Right renal cortex interstitium (tissue), 3 donors: ENCODE data around the gene LRP4. TPM values are rescaled to one million over a fixed set of nuclear protein-coding genes. Genes with fewer than 3 reads are reported as not detected.
"Not testable (repeated sequence)": the region's sequence is repeated elsewhere in the genome, so short reads cannot be mapped to it uniquely, and the experiment has no call there.

Source experiments
- DNase-seq, 3 donors: peaks; one replicate each; pipeline ENCODE4 v3.0.0-alpha.2; 2013; ENCODE audit warnings: low read depth in 3 of 3, low spot score in 2 of 3
- polyA plus RNA-seq, 3 donors: library from polyadenylated mRNA; unstranded; fragments of 120-200 nt; gene quantifications; one replicate each; pipeline ENCODE4 v1.2.1, GENCODE V29; 2013; ENCODE audit not compliant: insufficient read length in 3 of 3

The LRP4 gene
- polyA plus RNA-seq, result 10 to 100 TPM; 26.4 to 29.5 (median 28.6) TPM

DNA sequence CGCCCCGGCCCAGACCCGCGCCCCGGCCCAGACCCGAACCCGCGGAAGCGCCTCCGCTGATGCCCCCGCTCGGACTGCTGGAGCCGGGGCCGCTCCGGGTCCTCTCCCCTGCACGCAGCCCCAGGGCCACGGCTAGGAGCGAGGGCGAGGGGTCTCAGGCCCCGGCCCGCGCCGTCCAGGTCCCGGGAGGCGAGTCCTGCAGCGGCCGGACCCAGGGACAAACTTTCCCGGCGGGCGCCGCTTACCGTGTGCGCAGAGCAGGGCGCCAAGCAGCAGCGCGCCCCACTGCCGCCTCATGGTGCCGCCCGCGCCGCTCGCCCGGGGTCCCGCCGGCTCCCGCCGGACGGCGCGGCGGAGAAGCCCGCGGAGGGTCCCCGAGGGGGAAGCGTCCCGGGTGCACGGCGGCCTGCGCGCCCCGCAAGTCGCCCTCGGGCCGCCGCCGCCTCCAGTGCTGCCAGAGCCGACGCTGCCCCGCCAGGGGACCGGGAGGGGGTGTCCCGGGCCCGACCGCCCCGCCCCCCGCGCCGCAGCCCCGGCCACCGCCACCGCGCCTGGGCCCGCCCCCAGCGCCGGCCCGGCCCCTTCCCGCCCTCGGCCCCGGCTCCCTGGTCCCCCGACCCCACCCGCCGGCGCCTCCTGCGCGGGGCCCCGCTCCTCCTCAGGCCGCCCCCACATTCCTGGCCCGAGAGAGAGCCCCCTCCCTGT is at the start of gene LRP4:
LRP4 (minus strand) TSS at position 468 of the 705 bp plus-strand sequence; CDS start at position 297, 171 bp downstream.
- no peak for DNase-seq

GRCh38 chr11:46967962-46968361 is 49.6 kb upstream of the LRP4 start:
- no peak for DNase-seq

- no peak for DNase-seq
These were observed 48.4 kb upstream of the LRP4 start for GRCh38 chr11:46966773-46967172.

DNA sequence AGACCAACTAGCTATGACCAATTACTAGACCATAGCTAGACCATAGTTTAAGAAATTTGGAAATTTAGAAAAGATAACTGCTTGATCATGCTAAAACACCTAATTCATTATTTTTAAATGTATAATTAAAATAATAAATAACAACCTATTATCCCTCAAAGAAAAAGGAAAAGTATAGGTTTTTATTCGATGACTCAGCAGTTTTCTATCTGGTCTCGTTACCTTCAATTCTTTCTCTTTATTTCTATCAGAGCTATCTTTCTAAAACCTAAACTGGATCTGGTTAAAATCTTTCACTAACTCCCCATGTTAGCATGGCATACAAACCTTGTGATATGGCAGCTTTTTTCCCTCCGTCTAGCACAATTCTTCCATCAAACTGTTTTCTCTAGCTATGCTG is 45.5 kb upstream of the LRP4 start:
- no peak for DNase-seq

DNA sequence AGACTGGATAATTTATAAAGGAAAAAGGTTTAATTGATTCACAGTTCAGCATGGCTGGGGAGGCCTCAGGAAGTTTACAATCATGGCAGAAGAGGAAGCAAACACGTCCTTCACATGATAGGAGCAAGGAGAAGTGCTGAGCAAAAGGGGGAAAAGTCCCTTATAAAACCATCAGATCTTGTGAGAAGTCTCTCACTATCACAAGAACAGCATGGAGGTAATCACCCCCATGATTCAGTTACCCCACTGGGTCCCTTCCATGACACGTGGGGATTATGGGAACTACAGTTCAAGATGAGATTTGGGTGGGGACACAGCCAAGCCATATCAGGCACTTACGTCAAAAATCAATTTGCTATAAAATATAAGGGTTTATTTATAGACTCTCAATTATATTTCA is 43.5 kb upstream of the LRP4 start:
- not testable (repeated sequence) for DNase-seq

DNA sequence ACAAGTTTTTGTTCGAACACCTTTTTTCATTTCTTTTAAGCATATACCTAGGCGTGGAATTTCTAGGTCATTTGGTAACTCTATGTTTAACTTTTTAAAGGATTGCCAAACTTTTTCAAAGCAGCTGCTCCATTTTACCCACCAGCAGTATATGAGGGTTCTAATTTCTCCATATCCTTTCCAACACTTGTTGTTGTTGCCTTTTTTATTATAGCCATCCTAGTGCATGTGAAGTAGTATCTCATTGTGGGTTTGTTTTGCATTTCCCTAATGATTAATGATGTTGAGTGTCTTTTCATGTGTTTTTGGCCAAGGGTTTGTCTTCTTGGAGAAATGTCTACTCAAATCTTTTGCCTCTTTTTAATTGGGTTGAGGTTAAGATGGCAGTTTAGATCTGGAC is 42.7 kb upstream of the LRP4 start:
- no peak for DNase-seq

GRCh38 chr11:46958777-46959176 is 40.4 kb upstream of the LRP4 start:
- DNase-seq, result no peak

DNA sequence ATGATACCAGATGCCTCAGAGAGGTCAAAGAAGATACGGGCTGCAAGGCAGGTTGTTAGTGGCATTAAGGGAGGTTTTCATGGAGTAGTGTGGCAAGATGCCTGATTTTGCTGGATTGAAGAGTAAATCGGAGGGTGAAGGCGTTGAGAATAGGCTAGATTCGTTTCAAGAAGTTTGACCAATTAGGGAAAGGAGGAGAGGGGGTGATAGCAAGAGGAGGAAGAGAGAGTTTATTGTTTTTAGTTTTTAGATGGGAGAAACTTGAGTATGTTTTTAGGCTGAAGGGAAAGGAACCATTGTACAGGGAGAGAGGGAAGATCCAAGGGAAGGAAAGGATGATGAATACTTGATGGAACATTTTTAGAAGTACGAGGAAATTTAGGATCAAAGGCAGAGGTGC is 34.7 kb upstream of the LRP4 start:
- DNase-seq, result no peak

- no peak for DNase-seq
These were observed 34.2 kb upstream of the LRP4 start for GRCh38 chr11:46952553-46952952.

DNA sequence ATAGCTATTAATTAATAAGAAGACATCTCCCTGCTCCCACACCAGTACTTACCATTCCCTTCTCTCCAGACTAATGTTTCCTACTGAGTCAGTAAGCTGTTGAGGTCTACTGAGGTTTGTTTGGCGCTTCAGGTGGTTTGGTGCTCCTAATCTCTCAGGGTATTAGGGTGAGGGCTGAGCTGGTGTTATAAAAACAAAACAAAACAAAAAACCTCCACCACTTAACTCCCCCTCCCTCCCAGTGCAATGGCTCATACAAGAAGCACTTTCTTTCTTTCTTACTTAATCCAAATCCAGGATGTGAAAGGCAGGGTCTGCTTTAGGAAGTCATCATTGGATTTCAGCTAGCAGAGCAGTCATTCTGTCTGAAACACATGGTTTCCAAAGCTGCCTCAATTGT is 33.5 kb upstream of the LRP4 start:
- DNase-seq, result no peak

DNA sequence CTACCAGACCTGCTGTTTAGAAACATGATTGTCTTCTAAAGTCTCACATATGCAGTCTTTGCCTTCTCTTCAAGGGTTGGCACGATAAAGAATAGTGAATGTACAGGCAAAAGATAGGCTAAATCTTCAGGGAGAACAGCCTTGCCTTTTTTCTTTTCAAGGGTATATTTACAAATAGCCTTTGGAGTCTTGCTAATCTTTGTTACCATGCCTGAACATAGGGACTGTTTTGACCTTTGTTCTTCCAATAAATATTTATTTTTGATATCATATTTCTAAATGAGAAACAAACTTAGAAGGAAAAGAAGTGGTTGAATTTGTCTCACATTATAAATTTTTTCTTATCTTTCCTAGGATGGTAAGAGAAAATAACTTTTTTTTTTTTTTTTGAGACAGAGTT is 30.9 kb upstream of the LRP4 start:
- DNase-seq, result no peak

DNA sequence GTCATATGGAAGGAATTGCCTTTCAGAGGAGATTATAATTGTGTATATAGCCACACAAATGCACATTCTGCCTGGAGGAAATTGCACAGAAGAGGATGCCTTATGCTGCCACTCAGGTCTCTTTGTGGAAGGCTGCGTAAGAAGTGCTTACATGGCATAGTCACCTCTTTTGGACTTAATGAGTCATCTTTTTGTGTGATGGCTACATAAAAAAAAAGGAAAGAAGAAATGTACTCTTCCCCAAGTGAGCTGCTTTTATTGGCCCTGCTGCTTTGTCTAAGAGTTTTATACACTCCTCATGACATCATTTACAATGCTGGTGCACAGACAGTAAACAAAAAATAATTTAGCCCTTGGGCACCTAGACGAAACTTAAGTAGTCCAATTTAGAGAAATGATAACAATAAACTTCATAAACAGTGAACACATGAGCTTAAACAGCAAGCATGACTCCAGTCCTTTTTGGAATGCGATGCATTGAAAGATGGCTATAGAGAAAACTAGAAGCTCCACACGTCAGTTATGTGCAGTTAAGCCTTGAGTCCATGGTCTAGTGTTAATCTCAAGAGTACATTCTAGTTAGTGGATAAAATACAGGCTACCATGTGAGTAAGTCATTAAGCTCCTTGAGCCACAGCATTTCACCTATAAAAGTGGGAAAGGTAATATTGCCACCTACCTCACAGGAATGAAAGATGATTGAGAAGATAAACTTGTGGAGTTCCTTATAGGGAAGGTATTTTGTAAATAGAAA is 30.2 kb upstream of the LRP4 start:
- no peak for DNase-seq

DNA sequence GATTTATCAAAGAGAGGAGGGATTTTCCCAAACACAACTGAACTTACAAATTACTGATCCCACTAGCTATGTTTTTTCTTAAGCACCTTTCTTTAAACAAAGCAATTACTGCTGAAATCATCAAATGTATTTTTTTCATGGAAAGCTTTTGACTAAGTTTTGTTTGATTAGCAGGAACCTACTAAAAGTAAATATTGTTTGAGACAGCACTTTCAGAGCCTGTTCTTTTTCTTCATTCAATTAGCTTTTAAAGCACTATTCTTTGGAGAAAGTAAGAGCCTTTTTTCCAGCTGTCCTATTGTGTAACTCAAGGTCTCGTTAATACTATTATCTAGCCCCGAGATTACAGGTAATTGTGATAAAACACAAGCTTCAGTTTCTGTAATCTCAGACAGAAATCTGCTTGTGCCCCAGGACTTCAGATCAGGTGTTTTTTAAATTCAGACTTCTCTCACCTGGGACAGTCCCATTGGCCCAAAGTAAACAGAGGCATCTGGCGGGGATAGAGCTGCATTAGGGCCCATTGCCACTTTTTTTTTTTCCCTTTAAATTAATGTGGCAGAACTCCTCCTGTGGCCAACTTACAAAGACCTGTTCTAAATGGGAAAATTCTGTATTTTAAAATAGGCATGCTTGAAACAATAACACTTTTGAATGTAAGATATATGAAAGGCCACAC is 29.2 kb upstream of the LRP4 start:
- DNase-seq, result no peak

DNA sequence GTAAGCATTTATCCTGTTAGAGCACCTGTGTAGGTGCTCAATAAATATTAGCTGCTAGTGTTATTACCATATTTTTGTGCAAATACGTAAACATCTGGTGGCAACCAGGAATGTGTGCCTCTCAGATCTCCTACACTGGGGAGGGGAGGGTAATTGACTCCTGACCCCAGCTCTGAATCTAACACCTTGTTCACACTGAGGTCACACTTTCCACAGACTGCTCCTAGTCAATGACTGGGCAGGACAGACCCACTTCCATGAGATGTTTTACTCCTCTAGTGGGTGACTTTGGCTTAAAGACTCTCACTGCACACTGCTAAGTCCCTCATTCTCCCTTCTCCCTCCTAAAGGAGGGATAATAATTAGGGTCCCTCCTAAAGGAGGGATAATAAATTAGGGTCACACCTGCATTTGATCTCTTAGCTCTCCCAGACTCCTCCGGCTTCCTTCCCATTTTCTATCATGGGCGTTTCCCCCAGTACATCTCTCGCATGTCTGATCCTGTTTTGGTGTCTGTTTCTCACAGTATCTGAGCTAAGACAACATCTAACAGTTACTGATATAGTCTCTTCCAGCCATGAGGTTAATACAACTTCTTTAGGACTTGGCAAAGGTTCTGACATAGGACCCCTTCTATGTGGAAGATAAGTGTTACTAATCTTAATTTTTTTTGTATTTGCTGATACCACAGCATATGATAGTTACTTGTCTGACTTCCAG is 26.2 kb upstream of the LRP4 start:
- no peak for DNase-seq

GRCh38 chr11:46942172-46942571 is 23.8 kb upstream of the LRP4 start:
- DNase-seq, result no peak

DNA sequence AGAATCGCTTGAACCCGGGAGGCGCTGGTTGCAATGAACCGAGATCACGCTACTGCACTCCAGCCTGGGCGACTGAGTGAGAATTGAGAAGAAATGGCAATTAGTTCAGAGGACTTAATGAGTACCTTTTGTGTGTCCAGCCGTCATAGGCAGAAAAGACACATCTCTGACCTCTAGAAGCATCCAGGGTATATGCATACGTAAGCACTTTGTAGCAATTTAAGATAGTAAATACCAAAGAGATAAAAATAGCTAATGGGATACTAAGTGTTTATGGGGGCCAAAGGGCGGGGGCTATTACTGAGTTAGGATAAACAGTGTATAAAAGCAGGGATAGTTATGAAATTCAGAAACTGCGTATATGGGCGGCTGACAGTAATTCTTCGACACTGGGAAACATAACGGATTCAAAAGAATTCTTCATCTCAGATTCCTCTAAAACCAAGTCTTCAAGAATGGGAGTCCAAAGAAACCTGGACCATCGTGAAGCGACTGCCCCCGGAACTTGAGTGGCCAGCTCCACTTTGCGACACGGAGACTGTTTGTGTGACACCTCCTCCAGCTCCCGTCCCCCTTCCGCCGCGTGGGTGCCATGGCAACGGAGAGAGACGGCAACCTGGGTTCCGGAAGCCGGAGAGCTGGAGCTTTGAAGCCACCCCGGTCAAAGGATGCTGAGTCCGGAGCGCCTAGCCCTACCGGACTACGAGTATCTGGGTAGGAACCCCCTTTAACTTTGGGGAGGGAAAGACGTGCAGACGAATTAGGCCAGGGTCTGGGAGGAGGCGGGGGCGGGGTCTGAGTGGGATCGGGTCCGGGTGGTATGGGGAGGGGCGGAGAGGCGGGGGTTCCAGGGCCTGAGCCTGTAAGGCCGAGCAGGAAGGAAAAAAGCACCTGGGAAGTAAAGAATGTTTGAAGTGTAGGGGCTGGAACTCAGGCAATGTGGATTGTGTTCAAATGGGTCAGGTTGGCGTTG is 18.1 kb upstream of the LRP4 start, which contains the start of gene CSTPP1:
CSTPP1 (plus strand) TSS at position 624 of the 973 bp plus-strand sequence; CDS start at position 669, 45 bp downstream.
- peak in 2 of 3 donors; percentile 90 to 91 for DNase-seq

- DNase-seq, result no peak
These were observed 11.7 kb upstream of the LRP4 start for GRCh38 chr11:46930089-46930488.

DNA sequence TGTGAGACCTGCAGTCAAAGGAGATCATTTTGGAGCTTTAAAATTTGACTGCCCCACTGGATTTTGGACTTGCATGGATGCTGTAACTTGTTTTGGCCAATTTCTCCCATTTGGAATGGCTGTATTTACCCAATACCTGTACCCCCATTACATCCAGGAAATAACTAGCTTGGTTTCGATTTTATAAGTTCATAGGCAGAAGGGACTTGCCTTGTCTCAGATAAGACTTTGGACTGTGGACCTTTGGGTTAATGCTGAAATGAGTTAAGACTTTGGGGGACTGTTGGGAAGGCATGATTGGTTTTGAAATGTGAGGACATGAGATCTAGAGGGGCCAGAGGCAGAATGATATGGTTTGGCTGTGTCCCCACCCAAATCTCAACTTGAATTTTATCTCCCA is 10.4 kb upstream of the LRP4 start:
- not testable (repeated sequence) for DNase-seq

DNA sequence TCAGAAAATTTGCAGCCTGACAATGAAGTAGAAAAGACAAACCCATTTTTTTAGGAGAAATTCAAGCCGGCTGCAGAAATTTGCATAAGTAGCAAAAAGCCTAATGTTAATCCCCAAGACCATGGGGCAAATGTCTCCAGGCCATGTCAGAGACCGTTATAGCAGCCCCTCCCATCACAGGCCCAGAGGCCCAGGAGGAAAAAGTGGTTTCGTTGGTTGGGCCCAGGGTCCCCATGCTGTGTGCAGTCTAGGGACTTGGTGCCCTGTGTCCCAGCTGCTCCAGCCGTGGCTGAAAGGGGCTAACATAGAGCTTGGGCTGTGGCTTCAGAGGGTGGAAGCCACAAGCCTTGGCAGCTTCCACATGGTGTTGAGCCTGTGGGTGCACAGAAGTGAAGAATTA is 9.6 kb upstream of the LRP4 start:
- DNase-seq, result not testable (repeated sequence)

DNA sequence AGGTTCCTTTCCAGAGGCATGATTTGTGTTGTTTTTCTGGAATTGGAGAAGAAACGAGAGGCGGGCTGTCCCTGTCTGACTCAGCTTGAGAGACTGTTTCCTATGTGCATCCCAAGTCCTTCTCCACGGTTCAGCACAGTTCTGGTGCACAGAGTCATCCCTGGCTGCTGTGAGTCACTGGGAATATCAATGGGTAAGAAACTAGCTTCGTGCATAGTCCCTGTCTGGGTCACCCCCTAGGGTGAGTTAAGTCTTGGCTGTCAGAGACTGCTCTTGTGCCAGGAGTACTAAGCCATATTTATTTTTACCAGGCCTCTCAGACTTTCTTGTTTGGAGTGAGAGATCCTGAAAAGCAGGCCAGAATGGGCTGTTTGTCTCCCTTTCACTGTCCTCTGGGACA is 2.4 kb upstream of the LRP4 start:
- DNase-seq, result no peak
